WTC11 (cell line): ENCODE measurements around the gene DNAJC25. TPM values are rescaled to one million over a fixed set of nuclear protein-coding genes. Genes with fewer than 3 reads are reported as not detected.

Experiments used
- ATAC-seq: fragments of 200-7000 bp; cut with Tn5 transposase; 2 replicates; pipeline ENCODE4 v1.10.0; 2021; ENCODE audit warnings: mild to moderate bottlenecking, moderate library complexity
- CTCF ChIA-PET: fragments of 300-600 bp; sonication (Branson Sonifier 250); formaldehyde crosslinking; loops from one replicate; lab custom pipeline; 2021; ENCODE audit warnings: antibody characterized with exemption; lab: Charles Lee
- POLR2A ChIA-PET: fragments of 350-600 bp; sonication (Branson Sonifier 250); formaldehyde crosslinking; loops from one replicate; lab custom pipeline; 2021; ENCODE audit warnings: antibody characterized with exemption; lab: Charles Lee
- DNase-seq: peaks from one replicate; pipeline ENCODE4 v3.0.0; 2021; ENCODE audit warnings: low spot score
- H3K27ac Mint-ChIP-seq: 2 replicates; pipeline ENCODE4 v1.8.0; 2021; ENCODE audit warnings: mixed read lengths
- H3K27me3 Mint-ChIP-seq: 2 replicates; pipeline ENCODE4 v1.8.0; 2021; ENCODE audit warnings: low read depth, mild to moderate bottlenecking, moderate library complexity, mixed read lengths
- H3K36me3 Mint-ChIP-seq: 2 replicates; pipeline ENCODE4 v1.8.0; 2021; ENCODE audit warnings: mixed read lengths
- H3K4me1 Mint-ChIP-seq: 2 replicates; pipeline ENCODE4 v1.8.0; 2022; ENCODE audit warnings: mixed read lengths
- H3K4me3 Mint-ChIP-seq: 2 replicates; pipeline ENCODE4 v1.8.0; 2021; ENCODE audit warnings: mild to moderate bottlenecking, moderate library complexity, mixed read lengths
- H3K9me3 Mint-ChIP-seq: 2 replicates; pipeline ENCODE4 v1.8.0; 2021; ENCODE audit warnings: mixed read lengths
- ARID4B ChIP-seq: sonication (generic); formaldehyde crosslinking; IDR thresholded peaks from 2 replicates; pipeline ENCODE4 v1.8.0; 2023; ENCODE audit warnings: missing genetic modification reagents, mild to moderate bottlenecking, borderline replicate concordance
- ATF6 ChIP-seq: sonication (generic); formaldehyde crosslinking; IDR thresholded peaks from 2 replicates; pipeline ENCODE4 v1.8.1; 2023; ENCODE audit warnings: mild to moderate bottlenecking, missing genetic modification reagents
- CREB1 ChIP-seq: sonication (generic); formaldehyde crosslinking; IDR thresholded peaks from 2 replicates; pipeline ENCODE4 v1.8.0; 2023; ENCODE audit warnings: mild to moderate bottlenecking, missing genetic modification reagents
- CTCF ChIP-seq: fragments of 200-600 bp; IDR thresholded peaks from 2 replicates; pipeline ENCODE4 v1.8.0; 2022; ENCODE audit warnings: antibody characterized with exemption
- EMX1 ChIP-seq: fragments of 250-450 bp; sonication (Bioruptor Pico); IDR thresholded peaks from 2 replicates; pipeline ENCODE4 v1.8.0; 2021; ENCODE audit warnings: mild to moderate bottlenecking
- FOXJ3 ChIP-seq: sonication (generic); formaldehyde crosslinking; IDR thresholded peaks from 2 replicates; pipeline ENCODE4 v1.9.0; 2021; ENCODE audit warnings: missing genetic modification reagents, mild to moderate bottlenecking, borderline replicate concordance
- PRDM15 ChIP-seq: sonication (generic); formaldehyde crosslinking; IDR thresholded peaks from 2 replicates; pipeline ENCODE4 v1.8.0; 2022; ENCODE audit warnings: missing genetic modification reagents
- PRRX2 ChIP-seq: fragments of 250-450 bp; sonication (Bioruptor Pico); IDR thresholded peaks from 2 replicates; pipeline ENCODE4 v1.8.0; 2021; ENCODE audit warnings: mild to moderate bottlenecking
- RORB ChIP-seq: fragments of 250-450 bp; sonication (Bioruptor Pico); IDR thresholded peaks from 2 replicates; pipeline ENCODE4 v1.9.0; 2021; ENCODE audit warnings: mild to moderate bottlenecking
- ZBTB21 ChIP-seq: sonication (generic); formaldehyde crosslinking; IDR thresholded peaks from 2 replicates; pipeline ENCODE4 v1.8.1; 2023; ENCODE audit warnings: mild to moderate bottlenecking, missing genetic modification reagents, borderline replicate concordance
- ZBTB43 ChIP-seq: sonication (generic); formaldehyde crosslinking; IDR thresholded peaks from 2 replicates; pipeline ENCODE4 v1.8.1; 2023; ENCODE audit warnings: mild to moderate bottlenecking, missing genetic modification reagents
- ZNF121 ChIP-seq: sonication (generic); formaldehyde crosslinking; IDR thresholded peaks from 2 replicates; pipeline ENCODE4 v1.8.0; 2023; ENCODE audit warnings: missing genetic modification reagents
- ZNF232 ChIP-seq: sonication (generic); formaldehyde crosslinking; IDR thresholded peaks from 2 replicates; pipeline ENCODE4 v1.8.0; 2022; ENCODE audit warnings: mild to moderate bottlenecking, missing genetic modification reagents
- ZNF317 ChIP-seq: sonication (generic); formaldehyde crosslinking; IDR thresholded peaks from 2 replicates; pipeline ENCODE4 v1.8.1; 2023; ENCODE audit warnings: low read depth, mild to moderate bottlenecking, moderate library complexity, missing genetic modification reagents, borderline replicate concordance
- ZNF512 ChIP-seq: sonication (generic); formaldehyde crosslinking; IDR thresholded peaks from 2 replicates; pipeline ENCODE4 v1.8.1; 2022; ENCODE audit warnings: missing genetic modification reagents, borderline replicate concordance
- ZNF532 ChIP-seq: fragments of 250-450 bp; sonication (Bioruptor Pico); IDR thresholded peaks from 2 replicates; pipeline ENCODE4 v1.9.0; 2021; ENCODE audit warnings: mild to moderate bottlenecking, borderline replicate concordance
- total RNA-seq: library from RNA; stranded (reverse); gene quantifications from 3 replicates; pipeline ENCODE4 v1.2.3, GENCODE V29; 2021

DNAJC25 gene
- total RNA-seq, 1 experiment from 2014 or later: 7.4 TPM

- H3K36me3 Mint-ChIP-seq: peaks cover 34% of the 10 kb centered on the region
- ATAC-seq: no peak
- no peaks in the 10 kb centered on the region for H3K4me1 Mint-ChIP-seq
- POLR2A ChIA-PET: no interaction called here
- no peak overlapping the region for H3K4me3 Mint-ChIP-seq
- no peaks in the 10 kb centered on the region for H3K9me3 Mint-ChIP-seq
- TF ChIP-seq ATF6 (CRISPR knock-in tag): no peak
- TF ChIP-seq FOXJ3 (CRISPR knock-in tag): no peak
- TF ChIP-seq CREB1 (CRISPR knock-in tag): no peak
- TF ChIP-seq ZNF512 (CRISPR knock-in tag): no peak
- TF ChIP-seq RORB (CRISPR knock-in tag): no peak
- TF ChIP-seq CTCF: no peak
- no peak for TF ChIP-seq ZBTB43 (CRISPR knock-in tag)
- no peak for TF ChIP-seq ZBTB21 (CRISPR knock-in tag)
- no peak for TF ChIP-seq ZNF232
- TF ChIP-seq EMX1 (CRISPR knock-in tag): no peak
- no peak for TF ChIP-seq ZNF121 (CRISPR knock-in tag)
- no peak for TF ChIP-seq PRRX2 (CRISPR knock-in tag)
- no peak for TF ChIP-seq ZNF317 (CRISPR knock-in tag)
- no peak for TF ChIP-seq ARID4B (CRISPR knock-in tag)
- TF ChIP-seq, all 79 proteins: peak for 0
- Mint-ChIP-seq H3K27ac (no peak overlapping the region), H3K27me3 (no peaks in the 10 kb centered on the region)
- no peak for DNase-seq
- CTCF ChIA-PET: no interaction called here
These were observed 16.9 kb downstream of the DNAJC25 start for GRCh38 chr9:111648066-111648465.

GRCh38 chr9:111649016-111649415 is 17.9 kb downstream of the DNAJC25 start:
- Mint-ChIP-seq H3K36me3 (peaks cover 34% of the 10 kb centered on the region), H3K27me3 (no peaks in the 10 kb centered on the region), H3K27ac (no peak overlapping the region), H3K9me3 (no peaks in the 10 kb centered on the region), H3K4me1 (no peaks in the 10 kb centered on the region), H3K4me3 (no peak overlapping the region)
- TF ChIP-seq ZBTB21 (CRISPR knock-in tag) (no peak), ZNF532 (no peak), FOXJ3 (CRISPR knock-in tag) (no peak), PRDM15 (no peak)
- CTCF ChIA-PET: no interaction called here
- DNase-seq (no peak), ATAC-seq (no peak)
- POLR2A ChIA-PET: no interaction called here
